LNCaP clone FGC (cell line): ENCODE results near the gene RGL3.
"Not testable (repeated sequence)": the region's sequence is repeated elsewhere in the genome, so short reads cannot be mapped to it uniquely, and the experiment has no call there.

Source experiments
- DNase-seq: peaks from one replicate; pipeline ENCODE4 v3.0.0-alpha.2; 2011; ENCODE audit warnings: low read depth
- H3K4me3 ChIP-seq: 2 replicates; pipeline ENCODE4 v1.5.1; 2011; ENCODE audit warnings: mild to moderate bottlenecking, low read depth, low read length, control low read depth
- TF ChIP-seq, protein P1 (sequence below): IDR thresholded peaks from 2 replicates; pipeline ENCODE4 v1.5.1; 2012; ENCODE audit warnings: mild to moderate bottlenecking; ENCODE audit not compliant: control insufficient read depth, insufficient read depth; ENCODE audit errors: extremely low read depth

RGL3 gene

DNA sequence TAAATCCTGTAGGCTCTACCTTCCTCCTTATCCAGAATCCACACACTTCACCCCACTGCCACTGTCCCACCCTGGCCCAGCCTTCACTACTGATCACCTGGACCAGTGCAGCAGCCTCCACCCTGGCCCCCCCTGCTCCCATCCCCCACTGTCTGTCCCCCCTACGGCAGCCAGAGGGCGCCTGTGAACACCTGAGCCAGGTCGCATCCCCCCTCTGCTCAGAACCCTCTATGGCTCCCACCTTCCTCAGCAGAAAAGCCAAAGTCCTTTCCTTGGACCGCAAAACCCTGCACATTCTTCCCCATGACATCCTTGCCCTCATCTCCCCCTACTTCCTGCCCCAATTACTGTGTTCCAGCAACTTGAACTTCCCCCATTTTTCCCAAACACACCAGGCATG, 41.1 kb upstream of the RGL3 start:
- no peak overlapping the region for H3K4me3 ChIP-seq
- TF ChIP-seq, protein P1, sequence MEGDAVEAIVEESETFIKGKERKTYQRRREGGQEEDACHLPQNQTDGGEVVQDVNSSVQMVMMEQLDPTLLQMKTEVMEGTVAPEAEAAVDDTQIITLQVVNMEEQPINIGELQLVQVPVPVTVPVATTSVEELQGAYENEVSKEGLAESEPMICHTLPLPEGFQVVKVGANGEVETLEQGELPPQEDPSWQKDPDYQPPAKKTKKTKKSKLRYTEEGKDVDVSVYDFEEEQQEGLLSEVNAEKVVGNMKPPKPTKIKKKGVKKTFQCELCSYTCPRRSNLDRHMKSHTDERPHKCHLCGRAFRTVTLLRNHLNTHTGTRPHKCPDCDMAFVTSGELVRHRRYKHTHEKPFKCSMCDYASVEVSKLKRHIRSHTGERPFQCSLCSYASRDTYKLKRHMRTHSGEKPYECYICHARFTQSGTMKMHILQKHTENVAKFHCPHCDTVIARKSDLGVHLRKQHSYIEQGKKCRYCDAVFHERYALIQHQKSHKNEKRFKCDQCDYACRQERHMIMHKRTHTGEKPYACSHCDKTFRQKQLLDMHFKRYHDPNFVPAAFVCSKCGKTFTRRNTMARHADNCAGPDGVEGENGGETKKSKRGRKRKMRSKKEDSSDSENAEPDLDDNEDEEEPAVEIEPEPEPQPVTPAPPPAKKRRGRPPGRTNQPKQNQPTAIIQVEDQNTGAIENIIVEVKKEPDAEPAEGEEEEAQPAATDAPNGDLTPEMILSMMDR = 0 out of 2 replicates have a peak, but pooled peaks have one; percentile 10
- DNase-seq = no peak

DNA sequence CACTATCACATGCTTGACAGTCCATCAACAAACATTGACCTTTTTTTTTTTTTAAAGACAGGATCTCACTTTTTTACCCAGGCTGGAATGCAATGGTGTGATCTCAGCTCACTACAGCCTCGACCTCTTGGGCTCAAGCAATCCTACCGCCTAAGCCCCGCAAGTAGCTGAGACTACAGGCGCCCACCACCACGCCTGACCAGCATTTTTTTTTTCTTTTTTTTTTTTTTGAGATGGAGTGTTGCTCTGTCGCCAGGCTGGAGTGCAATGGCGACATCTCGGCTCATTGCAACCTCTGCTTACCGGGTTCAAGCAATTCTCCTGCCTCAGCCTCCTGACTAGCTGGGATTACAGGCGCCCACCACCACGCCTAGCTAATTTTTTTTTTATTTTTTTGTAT, 39.8 kb upstream of the RGL3 start:
- not testable (repeated sequence) for DNase-seq, H3K4me3 ChIP-seq

DNA sequence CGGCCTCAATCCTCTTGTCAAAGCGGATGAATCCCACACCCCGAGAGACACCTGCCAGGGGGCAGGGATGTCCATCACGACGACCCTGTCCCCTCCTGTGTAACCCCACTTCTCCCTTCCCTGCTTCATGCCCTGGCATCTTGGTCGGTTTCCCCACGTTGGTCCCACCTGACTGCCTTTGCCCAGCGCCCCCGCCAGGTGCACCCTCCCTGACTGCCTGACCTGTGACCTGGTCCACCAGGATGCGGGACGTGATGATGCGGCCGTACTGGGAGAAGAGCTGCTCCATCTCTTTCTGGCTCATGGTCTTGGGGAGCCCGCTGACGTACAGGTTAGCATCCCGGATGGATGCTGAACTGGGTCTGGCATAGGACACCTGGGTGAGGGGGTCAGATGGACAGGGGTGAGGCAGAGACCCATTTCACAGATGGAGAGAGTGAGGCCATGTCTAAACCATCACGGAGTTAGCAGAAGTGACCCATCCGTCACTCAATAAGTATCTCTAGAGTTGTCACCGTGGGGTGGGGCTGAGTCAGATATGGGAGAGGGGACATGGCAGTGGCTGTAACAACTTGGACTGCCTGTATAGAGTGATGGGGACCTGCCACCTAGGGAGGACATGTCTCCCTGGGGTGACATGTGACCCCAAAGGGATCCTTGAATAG, 39.3 kb upstream of the RGL3 start:
- TF ChIP-seq, protein P1 = no peak
- DNase-seq = no peak
- H3K4me3 ChIP-seq = no peak overlapping the region

DNA sequence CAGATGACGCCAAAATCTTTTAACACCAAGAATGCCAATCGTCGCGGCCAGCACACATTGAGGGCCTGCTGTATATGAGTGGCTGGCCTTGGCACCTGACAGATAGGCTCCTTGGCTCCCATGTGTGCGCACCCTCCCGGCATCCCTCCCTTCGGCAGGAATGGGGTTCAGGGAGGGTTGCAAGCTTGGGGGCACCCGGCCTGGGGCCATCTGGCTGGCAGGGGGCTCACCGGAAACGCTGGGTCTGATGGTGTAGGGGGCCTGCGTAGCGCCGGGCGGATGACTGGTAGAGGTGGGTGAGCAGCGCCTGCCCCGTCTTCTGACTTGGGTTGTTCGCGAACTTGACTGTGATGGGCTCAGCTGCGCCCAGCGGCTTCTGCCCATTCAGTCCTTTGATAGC, 38.7 kb upstream of the RGL3 start:
- H3K4me3 ChIP-seq = no peak overlapping the region
- DNase-seq = no peak
- TF ChIP-seq, protein P1 = no peak

DNA sequence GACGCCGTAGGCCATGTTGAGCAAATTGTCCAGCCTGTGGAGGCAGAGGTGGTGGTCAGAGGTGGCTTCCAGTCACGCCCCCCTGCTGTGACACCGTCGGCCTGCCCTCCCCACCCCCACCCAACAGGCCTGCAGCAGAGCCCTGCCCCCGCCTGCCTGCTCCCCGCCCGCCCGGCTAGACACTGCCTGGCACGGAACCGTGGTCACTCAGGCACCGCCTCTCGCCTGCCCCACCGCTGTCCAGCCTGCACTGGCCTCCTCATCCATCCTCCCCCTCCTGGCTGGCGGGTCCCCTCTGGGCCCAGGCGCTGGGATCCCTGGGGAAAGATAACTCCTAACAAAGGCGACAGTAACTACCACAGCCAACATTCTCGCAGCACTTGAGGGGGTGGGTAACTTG, 38.0 kb upstream of the RGL3 start:
- TF ChIP-seq, protein P1 = no peak
- no peak overlapping the region for H3K4me3 ChIP-seq
- DNase-seq = no peak

DNA sequence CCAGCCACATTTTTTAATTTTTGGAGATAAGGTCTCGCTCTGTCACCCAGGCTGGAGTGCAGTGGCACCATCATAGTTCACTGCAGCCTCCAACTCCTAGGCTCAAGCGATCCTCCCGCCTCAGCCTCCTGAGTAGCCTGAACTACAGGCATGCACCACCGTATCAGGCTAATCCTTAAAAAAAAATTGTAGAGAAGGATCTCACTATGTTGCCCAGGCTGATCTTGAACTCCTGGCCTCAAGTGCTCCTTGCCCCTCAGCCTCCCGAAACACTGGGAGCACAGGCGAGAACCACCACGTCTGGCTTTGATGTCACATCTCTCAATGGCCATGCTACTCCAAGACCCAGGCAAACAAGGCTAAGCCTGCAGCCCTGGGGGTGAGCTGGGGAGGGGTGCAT, 37.5 kb upstream of the RGL3 start:
- no peak overlapping the region for H3K4me3 ChIP-seq
- DNase-seq = no peak
- TF ChIP-seq, protein P1 = no peak

DNA sequence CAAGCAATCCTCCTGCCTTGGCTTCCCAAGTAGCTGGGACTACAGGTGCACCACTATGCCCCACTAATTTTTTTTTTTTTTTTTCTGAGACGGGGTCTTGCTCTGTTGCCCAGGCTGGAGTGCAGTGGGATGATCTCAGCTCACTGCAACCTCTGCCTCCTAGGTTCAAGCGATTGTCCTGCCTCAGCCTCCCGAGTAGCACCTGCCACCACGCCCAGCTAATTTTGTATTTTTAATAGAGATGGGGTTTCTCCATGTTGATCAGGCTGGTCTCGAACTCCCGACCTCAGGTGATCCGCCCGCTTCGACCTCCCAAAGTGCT, 36.1 kb upstream of the RGL3 start:
- H3K4me3 ChIP-seq, DNase-seq: not testable (repeated sequence)

DNA sequence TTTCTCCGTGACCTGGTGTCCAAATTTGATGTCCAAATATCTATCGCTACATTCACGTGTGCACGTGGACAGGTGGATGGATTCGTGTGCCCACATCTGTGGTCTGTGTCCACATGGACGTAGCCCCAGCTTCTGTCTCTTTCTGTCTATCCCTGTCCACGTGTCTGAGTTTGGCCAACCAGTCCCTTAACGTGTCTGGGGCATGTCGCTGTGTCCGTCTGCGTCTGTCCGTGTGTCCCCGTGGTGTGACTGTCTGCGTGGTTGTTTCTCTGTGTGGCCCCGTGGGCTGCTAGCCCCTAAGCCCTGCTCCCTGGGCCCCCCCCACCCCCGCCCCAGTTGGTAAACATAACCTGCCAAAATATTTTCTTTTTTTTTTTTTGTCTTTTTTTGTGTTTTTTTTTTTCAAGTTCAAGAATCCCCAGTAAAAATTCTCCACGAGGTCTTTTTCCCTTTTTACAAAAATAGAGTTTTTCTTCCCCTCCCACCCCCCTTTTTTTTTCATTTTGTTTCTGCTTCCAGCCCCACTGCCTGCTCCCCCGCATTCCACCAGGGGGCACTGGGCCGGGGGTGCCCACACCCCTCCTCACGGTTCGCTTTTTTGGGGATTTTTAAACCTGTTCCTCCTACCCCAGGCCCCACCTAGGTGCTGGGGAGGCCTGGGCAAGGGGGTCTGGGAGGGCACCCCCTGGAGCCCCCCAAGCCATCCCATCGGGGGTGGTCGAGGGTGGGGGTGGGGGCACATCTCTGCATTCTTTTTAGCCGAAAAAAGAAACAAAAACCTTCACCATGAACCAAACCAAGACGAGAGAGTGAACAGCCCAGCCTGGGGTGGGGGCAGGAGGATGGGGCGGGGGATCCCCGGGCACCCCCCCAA, 34.6 kb upstream of the RGL3 start:
- TF ChIP-seq, protein P1 = no peak
- H3K4me3 ChIP-seq = no peak overlapping the region
- no peak for DNase-seq
